Neural cell (in vitro differentiated cells): ENCODE data around the gene ZNF326.

Experiments used
- EZH2 ChIP-seq: fragments of 200-600, 300-800 bp; shearing (Covaris generic), sonication (generic); IDR thresholded peaks from 2 replicates; pipeline ENCODE4 v1.6.1; 2014; ENCODE audit warnings: antibody characterized with exemption, low read length, borderline replicate concordance, mild to moderate bottlenecking; ENCODE audit not compliant: insufficient read depth, poor library complexity, severe bottlenecking
- POLR2AphosphoS5 ChIP-seq: IDR thresholded peaks from 2 replicates; pipeline ENCODE4 v1.6.1; 2012
- TF ChIP-seq, protein P1 (sequence below): fragments of 450-650 bp; IDR thresholded peaks from 2 replicates; pipeline ENCODE4 v1.5.1; 2014; ENCODE audit warnings: antibody characterized with exemption, mild to moderate bottlenecking, moderate library complexity; ENCODE audit not compliant: poor library complexity, severe bottlenecking
- TF ChIP-seq, protein P2 (sequence below): IDR thresholded peaks from 2 replicates; pipeline ENCODE4 v1.6.1; 2012; ENCODE audit warnings: borderline replicate concordance

DNA sequence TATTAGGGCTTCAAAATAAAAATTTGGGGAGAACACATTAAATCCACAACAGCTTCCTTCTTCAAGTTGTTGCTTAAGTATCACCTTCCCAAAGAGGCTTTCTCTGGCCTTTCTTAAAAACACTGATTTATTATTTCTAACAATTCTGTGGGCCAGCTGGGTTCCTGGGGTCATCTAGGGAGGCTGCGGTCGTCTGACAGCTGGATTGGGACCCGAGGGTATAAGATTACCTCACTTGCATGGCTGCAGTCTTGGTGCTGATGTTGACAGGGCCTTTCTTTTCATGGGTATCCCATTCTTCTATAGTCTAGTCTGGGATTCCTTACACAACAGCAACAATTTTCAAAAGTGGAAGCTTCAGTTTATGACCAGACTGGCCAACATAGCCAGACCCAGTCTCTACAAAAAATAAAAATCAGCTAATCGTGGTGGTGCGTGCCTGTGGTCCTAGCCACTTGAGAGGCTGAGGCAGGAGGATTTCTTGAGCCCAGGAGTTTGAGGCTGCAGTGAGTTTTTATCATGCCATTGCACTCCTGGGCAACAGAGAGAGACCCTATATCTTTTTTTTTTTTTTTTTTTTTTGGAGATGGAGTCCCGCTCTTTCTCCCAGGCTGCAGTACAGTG, 46.1 kb upstream of the ZNF326 start:
- TF ChIP-seq, protein P1, sequence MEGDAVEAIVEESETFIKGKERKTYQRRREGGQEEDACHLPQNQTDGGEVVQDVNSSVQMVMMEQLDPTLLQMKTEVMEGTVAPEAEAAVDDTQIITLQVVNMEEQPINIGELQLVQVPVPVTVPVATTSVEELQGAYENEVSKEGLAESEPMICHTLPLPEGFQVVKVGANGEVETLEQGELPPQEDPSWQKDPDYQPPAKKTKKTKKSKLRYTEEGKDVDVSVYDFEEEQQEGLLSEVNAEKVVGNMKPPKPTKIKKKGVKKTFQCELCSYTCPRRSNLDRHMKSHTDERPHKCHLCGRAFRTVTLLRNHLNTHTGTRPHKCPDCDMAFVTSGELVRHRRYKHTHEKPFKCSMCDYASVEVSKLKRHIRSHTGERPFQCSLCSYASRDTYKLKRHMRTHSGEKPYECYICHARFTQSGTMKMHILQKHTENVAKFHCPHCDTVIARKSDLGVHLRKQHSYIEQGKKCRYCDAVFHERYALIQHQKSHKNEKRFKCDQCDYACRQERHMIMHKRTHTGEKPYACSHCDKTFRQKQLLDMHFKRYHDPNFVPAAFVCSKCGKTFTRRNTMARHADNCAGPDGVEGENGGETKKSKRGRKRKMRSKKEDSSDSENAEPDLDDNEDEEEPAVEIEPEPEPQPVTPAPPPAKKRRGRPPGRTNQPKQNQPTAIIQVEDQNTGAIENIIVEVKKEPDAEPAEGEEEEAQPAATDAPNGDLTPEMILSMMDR = no peak
- TF ChIP-seq EZH2 (no peak), POLR2AphosphoS5 (no peak)
- TF ChIP-seq, protein P2, sequence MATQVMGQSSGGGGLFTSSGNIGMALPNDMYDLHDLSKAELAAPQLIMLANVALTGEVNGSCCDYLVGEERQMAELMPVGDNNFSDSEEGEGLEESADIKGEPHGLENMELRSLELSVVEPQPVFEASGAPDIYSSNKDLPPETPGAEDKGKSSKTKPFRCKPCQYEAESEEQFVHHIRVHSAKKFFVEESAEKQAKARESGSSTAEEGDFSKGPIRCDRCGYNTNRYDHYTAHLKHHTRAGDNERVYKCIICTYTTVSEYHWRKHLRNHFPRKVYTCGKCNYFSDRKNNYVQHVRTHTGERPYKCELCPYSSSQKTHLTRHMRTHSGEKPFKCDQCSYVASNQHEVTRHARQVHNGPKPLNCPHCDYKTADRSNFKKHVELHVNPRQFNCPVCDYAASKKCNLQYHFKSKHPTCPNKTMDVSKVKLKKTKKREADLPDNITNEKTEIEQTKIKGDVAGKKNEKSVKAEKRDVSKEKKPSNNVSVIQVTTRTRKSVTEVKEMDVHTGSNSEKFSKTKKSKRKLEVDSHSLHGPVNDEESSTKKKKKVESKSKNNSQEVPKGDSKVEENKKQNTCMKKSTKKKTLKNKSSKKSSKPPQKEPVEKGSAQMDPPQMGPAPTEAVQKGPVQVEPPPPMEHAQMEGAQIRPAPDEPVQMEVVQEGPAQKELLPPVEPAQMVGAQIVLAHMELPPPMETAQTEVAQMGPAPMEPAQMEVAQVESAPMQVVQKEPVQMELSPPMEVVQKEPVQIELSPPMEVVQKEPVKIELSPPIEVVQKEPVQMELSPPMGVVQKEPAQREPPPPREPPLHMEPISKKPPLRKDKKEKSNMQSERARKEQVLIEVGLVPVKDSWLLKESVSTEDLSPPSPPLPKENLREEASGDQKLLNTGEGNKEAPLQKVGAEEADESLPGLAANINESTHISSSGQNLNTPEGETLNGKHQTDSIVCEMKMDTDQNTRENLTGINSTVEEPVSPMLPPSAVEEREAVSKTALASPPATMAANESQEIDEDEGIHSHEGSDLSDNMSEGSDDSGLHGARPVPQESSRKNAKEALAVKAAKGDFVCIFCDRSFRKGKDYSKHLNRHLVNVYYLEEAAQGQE = no peak
